NCI-H1092 treated with DMSO at 0.1 percent for 48 hours (cell line): ENCODE results near the gene HLA-DOB.

ENCODE experiments used
- DNase-seq: peaks from one replicate; lab custom pipeline; 2025; lab: John Stamatoyannopoulos, UW

The HLA-DOB gene

DNA sequence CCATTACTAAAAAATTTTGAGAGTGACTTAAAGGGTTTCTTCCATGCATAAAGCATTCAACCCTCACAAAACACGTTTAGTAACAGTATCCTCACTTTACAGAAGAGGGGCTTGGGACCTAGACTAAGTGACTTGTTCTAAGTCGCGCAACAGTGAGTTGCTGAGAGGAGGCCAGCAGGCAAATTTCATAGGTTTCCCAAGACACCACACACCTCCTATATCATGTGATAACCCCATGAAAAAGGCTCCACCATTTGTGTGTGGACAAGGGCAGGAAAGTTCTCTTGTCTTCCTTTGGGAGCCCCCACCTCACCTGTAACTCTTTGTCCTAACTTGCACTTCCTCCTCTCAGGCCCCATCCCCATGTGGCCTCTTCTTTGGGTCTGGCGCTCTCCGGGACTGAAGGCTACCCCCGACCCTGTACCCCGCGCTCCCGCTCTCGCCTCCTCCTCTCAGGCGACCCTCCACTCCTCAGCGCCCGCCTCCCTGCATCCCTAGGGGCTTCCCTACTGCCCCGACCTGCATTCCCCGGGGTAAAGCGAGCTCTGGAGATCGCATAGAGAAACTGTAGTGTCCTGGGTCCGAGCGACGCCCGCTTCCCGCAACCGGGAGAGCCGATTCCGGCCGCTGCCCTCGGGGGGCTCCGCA is 26.7 kb upstream of the HLA-DOB start:
- no peak for DNase-seq

DNA sequence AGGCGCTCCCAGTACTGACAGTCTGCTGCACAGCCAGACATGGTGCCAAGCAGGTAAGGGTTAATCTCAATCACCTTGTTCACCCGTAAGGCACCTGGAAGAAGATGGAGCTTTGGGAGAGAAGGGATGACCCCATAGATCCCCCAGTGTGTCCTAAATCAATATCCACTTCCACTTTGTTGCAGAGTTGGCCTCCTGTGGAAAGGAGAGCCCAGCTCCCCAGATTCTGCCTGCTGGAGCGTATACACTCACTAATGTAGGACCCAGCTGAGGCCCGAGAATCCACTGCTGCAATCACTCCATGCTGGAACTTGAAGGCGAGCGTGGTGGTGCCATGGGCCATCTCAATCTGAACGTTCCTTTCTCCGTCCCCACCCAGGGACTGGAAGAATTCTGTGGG is 25.9 kb upstream of the HLA-DOB start:
- no peak for DNase-seq

DNA sequence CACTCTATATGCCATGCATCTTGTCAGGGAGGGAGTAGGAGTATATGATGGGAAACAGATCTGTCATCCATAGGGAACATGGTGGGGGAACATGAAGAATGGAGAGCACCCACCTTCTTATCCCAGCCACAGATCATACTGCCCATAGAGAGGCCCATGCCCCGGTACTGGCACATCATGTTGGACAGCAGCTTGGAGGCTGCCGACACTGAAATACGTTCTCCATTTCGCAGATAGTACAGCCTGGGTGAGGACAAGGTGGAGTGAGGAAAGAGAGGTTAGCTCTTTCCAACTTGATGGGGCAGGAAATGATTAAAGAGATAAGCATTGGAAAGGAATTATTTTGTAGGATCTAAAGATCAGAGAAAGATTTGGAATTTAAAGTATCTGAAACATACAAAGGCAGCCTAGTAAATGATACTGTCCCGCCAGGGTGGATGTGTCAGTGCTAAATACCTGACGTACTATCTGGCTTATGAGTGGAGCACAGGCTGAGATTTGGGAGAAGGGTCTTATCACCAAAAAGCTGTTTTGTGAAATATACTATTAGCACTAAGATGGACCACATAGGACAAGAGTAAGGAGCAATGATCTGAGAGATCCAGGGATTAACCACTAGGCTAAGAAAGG is 25.3 kb upstream of the HLA-DOB start:
- no peak for DNase-seq

DNA sequence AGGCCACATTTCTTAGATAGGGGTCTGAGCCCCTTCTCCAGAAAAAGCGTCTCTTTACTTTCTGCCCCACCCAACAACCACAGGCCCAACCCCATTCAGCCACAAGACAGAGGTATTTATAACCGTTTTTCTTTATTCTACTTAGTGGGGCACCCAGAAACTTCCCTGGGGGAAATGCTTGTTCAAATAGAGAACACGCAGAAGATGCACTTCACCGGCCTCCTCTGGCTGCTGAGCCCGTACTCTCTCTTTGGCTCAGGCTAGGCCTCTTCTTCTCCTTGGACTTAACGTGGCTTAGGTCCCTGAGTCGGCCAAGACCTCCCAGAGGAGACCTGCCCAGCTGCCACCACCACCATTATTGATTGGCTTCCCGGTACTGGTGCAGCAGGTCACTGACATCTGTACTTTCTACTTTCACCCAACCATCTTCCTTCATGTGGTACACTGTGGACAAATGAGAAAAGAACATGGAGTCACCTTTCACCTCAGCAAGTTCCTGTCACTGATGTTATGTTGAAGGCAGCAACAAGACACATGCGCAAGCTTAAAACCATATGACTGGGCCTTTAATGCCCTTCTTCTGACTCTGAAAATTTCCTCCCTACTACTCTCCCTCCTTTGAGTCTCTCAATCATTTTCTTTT is 23.9 kb upstream of the HLA-DOB start:
- DNase-seq = no peak

DNA sequence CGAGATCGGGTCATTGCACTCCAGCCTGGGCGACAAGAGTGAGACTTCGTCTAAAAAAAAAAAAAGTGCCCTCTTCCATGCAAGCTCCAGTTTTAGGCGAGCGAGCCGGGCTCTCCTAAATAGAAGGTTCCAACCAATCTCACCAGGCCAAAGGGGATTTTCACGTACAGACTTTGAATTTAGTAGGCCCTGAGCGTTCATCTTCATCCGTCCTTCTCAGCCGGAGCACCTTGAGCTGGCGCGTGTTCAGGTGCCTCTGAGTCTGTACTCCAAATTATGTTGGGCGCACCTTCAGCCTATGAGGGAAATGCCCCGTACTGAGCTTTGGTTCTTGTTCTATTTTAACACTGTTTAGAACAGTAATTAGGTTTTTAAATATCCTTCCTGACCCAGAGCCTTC is 22.6 kb upstream of the HLA-DOB start:
- DNase-seq = no peak

DNA sequence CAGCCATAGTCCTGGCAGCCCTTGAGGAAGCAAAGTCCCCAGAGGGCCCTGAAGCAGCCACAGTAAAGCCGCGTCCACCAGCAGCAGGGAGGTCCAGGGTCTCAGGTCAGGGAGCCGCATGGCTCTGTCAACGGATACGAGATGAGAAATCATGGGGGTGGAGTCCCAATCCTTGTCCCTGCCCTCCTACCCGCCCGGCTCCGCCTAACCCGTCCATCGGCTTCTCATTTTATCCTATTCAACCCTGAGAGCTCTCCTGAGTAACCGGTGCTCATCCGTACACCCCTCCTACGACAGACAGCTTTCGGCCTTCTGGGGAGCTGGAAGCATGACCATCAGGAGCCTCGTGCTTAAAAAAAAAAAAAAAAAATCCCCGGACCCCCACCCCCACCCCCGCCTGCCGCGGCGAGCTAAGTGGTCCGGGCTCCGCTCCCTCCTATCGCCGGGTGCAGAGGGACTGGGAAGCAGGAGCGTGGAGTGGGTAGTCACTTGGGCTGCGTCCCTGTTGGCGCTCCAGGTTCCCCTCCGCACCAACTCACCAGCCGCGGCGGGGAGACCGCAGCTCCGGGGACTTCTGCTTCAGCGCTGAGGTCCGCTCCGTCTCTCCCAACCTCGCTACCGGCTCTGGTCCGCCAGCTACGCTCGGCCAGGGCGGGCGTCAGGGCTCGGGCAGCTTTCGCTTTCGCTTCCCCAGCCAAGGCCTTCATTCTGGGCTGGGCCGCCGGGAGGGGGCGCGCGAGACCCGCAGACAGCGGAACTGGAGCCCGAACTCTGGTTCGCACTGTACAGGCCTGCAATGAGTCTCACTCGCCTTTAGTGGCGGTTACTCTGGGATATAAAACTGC is 21.5 kb upstream of the HLA-DOB start, which contains the start of gene TAP2:
Gene TAP2 (minus strand): TSS at position 626 of the 845 bp plus-strand sequence. CDS start 506 bp downstream, at position 120.
- peak; percentile 71 for DNase-seq

DNA sequence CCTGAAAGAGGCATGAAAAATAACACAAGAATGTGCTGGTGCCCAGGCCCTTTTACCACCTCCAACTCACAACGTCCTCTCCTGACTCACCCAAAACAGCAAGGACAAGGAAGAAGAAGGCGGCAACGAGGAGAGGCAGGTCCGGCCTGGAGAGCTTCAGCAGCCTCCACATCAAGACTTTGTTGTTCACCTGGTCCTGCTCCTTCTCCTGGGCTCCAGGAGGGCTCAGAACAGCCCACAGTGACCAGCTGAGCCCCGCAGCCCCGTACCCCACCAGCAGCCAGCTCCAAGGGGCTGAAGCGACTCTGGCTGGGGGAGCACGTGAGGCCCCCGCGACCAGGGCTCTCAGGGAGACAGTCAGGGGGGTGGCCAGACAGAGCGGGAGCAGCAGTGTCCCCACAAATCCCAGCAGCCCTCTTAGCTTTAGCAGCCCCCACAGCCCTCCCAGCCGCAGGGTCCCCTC is 20.9 kb upstream of the HLA-DOB start:
- DNase-seq = no peak

DNA sequence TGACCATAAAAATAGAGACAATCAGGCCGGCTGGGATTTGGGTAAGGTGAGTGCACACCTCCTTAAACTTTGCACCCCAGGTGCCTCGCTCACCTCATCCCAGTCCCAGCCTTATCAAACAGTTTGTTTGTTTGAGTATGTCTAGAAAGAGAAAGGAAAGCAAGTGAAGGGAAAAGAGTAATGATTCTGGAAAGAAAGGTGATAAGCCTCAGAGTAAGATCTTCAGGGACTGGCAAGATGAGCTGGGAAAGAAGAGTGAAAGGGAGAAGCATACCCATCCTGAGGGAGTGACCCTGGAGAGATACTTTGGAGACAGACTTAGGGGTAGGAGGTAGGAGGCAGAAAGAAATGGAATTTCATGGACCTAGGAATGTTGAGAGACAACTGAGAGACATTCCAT is 20.1 kb upstream of the HLA-DOB start:
- DNase-seq = no peak

DNA sequence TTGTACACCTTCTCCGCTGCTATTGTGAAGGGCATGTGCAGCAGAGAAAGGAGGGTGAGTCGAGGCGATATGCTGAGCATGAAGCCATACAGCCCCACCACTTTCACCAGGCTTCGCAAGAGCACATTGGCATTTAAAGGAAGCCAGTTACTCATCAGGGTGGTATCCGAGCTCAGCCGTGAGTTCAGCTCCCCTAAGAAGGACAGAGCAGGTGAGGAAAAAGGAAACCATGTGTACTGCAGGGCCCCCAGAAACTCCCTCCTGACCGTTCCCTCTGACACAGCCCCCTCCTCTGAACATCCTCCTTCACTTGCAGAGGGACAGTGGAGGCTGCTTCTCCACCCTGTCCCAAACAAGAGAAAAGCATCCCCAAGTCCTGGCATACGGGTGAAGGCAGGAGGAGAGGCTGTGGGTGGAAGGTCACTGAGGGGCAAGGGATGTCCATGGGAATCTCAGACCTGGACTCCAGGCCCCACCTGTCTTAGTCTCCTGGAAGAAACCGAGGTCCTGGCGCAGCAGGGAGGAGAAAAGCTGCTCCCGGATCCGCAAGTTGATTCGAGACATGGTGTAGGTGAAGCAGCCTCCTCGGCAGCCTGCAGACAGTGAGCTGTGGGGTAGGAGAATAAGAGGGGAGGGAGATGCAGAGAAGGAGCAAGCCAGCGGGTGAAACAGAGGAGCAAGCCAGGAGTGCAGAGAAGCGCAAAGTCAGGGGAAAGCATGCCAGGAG is 18.5 kb upstream of the HLA-DOB start:
- DNase-seq = no peak

DNA sequence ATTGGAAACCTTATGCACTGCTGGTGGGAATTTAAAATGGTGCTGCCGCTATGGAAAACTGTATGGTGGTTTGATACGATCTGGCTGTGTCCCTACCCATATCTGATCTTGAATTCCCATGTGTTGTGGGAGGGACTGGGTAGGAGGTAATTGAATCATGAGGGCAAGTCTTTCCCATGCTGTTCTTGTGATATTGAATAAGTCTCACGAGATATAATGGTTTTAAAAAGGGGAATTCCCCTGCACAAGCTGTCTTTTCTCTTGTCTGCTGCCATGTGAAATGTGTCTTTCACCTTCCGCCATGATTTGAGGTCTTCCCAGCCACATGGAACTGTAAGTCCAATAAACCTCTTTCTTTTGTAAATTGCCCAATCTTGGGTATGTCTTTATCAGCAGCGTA is 16.9 kb upstream of the HLA-DOB start:
- no peak for DNase-seq

DNA sequence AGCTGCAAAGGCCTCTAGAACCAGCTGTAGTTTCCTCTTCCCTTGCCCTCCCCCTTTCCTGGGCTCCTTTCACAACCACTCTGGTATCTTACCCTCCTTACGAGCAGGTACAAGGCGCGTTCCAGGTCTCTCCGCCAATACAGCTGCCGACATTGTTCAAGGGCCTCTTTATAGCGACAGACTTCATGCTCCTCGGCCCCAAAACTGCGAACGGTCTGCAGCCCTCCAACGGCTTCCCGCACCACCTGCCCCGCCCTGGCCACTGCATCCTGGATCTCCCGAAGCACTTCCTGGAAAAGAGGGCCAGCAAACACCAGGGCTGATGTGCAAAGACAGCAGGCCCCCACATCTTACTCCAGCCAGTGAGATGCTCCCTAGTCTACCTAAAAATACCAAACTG is 15.7 kb upstream of the HLA-DOB start:
- DNase-seq = no peak

DNA sequence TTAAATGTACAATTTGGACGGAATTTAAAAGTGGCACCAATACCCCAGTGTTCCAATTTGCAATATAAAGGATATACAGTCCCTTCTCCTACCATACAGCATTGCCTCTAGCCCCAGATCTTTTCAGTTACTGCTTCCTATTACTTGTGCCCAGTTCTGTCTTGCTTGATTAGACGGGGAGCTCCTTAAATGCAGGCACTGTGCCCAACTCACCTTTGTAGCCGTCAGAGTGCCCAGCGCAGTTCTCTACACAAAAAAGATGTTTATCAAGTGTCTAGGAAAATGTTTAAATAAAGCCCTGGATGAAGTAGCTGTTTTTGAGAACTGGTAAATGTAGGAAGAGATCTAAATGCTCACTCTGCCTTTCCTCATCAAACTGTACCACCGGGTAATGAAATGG is 14.1 kb upstream of the HLA-DOB start:
- DNase-seq = no peak

DNA sequence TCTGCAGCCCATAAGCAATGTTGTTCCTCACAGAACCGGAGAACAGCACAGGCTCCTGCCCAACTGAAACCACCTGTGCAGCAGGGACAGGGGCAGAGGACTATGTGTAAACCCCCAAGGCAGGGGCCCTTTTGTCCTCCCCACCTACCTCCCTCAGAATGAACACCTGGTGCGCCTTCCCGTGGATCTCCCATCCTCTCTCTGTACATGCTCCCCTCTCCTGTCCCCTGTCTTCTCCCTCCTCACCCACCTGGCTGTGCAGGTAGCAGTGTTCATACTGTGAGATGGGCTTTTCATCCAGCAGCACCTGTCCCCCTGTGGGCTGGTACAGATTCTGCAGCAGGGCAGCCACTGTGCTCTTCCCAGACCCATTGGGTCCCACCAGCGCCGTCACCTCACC is 13.2 kb upstream of the HLA-DOB start:
- DNase-seq = no peak

DNA sequence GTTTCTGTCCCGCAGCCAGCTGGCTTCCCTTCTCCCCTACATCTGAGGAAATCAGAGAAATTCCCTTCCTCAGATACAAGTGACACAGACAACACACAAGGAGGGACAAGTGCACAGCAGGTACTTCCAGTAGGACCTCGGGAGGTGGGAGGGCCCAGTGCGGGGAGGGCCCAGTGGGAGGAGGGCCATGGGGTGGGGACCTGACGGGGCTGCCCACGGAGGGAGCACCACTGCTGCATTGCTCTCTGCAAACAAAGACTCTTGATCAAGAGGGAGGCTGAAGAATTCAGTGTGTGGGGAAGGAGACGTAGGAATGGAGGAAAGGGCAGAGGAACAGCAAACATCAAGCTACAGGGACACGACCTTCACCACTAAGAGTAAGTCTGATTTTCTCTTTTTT is 12.7 kb upstream of the HLA-DOB start:
- DNase-seq = no peak

DNA sequence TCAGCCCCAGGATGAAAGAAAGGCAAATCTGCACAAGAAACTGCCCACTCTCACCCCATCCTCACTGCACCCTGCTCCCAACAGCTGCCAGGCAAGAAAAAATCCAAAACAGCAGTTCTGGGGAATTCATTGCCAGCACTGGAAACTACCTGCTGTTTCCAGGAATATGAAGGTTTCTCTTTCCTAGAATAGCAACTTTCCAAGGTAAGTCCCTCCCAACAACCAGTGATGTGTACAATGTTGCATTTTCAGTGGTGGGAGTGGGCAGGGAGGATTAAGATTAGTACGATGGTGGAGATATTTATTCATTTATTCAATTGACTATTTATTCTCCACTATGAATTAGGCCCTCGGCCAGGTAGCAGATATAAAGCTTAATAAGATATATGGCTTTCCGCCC is 10.2 kb upstream of the HLA-DOB start:
- DNase-seq = no peak

DNA sequence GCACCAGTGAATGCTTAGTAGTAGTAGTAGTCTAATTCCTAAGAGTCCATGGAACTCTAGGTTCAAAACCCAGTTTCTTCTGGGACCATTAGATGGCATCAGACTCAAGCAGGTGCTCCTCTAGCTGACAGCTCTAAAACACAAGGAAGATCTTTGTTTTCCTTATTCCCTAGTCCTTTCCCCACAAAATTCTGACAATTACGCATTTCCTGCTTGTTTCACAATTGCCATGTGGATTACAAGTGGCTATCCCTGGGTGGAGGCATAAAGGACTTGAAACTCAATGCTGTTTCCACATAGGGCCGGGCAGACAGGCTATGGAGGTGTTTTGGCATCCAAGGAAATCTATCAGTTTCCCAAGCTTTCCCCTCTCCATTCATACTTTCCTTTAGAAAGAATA is 9.2 kb upstream of the HLA-DOB start:
- DNase-seq = no peak

DNA sequence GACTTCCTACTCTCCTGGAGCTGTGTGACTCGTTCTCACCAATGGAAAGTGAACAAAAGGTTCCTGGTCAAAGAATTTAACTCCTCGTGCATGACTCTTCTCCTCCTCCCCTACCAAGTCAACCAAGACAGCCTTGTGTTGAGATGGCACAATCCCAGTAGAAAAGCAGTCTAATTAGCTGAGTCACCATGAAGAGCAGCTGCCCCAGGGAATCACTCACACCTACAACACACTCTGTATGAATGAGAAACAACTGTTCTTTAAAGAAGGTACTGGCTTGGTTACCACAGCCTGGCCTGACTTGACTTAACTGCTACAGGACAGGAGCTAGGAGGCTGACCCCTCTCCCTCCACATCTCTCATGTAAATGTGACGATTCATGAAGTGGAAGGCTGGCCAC is 2.9 kb upstream of the HLA-DOB start:
- DNase-seq = no peak

DNA sequence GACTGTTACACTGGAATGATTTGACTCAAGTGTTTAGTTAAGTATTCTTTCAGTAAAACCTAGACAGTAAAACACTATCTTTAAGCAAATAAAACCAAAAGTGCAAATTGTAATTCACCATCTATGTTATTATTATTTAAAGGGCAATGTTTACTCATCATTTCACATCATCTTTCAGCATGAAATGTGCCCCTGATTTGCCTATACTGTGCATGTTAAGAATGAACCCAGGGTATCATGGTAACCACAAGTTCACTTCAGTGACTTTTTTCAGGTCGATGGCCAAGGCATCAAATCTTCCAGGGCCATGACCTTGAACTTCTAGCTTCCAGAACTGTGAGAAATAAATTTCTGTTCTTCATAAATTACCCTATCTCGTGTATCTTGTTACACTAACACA is 2.1 kb upstream of the HLA-DOB start:
- no peak for DNase-seq

DNA sequence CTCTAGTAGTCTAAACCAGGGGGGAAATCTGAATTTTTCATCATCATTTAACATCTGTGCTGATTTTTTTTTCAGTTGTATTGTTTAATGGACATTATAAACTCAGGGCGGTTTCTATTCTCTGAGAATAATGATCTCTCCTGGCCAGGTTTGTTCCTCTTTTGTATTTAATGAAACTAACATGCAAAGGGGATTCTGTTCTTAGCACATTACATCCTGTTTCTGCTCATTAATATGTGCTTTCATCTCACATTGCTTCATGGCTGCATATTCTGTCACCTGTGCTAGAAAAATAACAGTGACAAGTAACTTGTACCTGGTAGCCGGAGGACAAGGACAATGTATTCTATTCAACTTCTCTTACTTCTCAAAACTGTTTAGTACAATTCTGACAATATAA is 806 bp downstream of the HLA-DOB start:
- no peak for DNase-seq

DNA sequence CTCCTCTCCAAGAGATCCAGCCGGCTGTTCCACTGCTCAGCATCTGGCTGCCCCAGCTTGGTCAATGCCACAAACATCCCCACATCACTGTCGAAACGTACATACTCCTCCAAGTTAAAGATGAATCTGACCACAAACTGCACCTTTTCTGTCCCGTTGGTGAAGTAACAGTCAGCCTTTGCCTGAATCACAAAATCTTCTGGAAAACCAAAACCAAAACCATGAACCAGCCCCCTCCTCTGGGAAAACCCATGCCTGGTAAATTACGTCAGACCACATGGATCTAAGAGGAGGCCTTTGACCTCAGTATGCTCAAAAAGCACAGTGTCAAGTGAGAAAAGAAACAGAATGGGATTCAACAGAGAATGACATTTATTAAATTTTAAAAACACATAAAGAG is 1.7 kb downstream of the HLA-DOB start:
- DNase-seq = no peak

DNA sequence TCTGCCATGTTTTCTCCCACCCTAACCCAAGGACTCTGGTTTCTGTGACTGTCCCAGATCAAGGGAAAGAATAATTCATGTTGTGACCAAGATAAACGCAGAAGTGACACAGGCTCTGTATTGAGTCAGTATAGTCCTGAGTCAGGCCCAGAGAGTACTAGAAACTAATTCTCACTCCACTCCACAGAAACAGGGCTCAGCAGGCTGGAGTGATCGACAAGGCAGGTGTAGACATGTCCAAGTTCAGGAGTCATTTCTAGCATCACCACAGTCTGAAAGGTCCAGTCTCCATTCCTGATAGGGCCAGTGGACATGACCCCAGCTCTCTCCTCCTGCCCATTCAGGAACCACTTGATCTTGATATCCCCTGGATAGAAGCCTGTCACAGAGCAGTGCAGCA is 2.7 kb downstream of the HLA-DOB start:
- DNase-seq = no peak

DNA sequence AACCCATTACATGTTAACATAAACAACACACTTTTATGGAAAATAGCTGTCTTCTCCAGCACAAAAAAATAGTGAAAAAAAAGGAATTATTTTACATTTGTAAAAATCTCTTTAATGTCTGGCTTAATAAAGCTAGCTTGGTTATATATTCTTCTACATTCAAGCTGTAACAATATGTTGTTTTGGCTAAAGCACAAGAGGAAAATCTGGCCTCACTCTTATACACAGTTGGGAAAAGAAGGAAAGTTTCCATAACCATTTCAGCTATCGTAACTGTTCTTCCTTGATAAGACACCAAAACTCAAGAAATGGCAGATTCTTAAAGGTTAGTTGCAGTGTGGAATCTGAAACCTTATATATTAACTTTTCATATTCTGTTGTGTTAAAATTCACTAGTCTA is 7.6 kb downstream of the HLA-DOB start:
- no peak for DNase-seq
